ENCODE measurements around the gene RPH3AL. TPM values are rescaled to one million over a fixed set of nuclear protein-coding genes. Genes with fewer than 3 reads are reported as not detected.

RPH3AL gene
- total and polyA plus RNA-seq, 3 donors from 2014 or later, result 4.4 to 13.5 (median 6.5) TPM

DNA sequence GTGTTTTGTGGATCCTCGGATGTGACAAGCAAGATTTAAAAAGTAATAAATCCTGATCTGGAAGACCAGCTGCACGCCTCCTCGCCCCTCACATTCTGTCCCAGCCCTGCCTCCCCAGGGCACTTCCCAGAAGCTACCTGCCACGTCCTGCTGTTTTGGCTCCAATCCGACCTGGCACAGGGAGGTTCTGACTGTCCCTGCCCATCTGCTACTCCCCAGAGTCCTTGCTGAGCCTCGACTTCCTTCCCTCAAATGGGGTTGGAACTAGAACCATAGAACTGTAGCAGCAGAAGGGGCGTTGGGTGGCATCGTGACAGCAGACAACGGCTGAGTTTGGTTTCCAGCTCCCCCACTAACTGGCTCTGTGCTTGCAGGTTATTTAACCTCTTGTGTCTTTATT is 71.7 kb downstream of the RPH3AL start:
- intact Hi-C loops (cut with DNase I; ENCODE audit: low total_unique reads), result no loop called here
- no peak for TF ChIP-seq POLR2A (IDR thresholded peaks at IDR 0.05)
- TF ChIP-seq, protein P1, sequence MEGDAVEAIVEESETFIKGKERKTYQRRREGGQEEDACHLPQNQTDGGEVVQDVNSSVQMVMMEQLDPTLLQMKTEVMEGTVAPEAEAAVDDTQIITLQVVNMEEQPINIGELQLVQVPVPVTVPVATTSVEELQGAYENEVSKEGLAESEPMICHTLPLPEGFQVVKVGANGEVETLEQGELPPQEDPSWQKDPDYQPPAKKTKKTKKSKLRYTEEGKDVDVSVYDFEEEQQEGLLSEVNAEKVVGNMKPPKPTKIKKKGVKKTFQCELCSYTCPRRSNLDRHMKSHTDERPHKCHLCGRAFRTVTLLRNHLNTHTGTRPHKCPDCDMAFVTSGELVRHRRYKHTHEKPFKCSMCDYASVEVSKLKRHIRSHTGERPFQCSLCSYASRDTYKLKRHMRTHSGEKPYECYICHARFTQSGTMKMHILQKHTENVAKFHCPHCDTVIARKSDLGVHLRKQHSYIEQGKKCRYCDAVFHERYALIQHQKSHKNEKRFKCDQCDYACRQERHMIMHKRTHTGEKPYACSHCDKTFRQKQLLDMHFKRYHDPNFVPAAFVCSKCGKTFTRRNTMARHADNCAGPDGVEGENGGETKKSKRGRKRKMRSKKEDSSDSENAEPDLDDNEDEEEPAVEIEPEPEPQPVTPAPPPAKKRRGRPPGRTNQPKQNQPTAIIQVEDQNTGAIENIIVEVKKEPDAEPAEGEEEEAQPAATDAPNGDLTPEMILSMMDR (IDR thresholded peaks at IDR 0.05), result no peak
- WGBS, 2 donors, result 89 to 97% methylated on average over 9 of the region's 9 CpGs
- H3K4me1 ChIP-seq, result no peaks in the 10 kb centered on the region
- no peaks in the 10 kb centered on the region for H3K36me3 ChIP-seq (ENCODE audit: low read depth, missing control alignments)
- no peak for DNase-seq
- H3K4me3 ChIP-seq, result no peak overlapping the region
- no peak overlapping the region for H3K27ac ChIP-seq
- H3K27me3 ChIP-seq, result no peaks in the 10 kb centered on the region
- H3K9me3 ChIP-seq, result no peaks in the 10 kb centered on the region

DNA sequence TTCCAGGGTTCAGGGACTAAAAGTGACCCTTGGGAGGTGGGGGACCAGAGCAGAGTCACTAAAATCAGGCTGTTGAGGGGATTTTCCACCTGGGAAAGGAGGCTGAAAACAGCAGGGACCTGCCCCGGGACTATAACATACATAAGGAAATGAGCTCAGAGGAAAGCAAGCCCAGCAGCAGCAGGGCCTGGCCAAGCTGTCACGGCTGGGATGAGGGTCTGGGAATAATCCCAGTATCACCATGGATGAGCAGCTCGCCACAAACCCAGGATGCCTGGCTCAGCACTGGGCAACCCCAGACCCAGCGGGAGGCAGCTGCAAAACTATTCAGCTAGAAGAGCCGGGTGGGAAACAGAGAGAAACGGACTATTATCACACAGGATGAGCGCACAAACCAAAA is 72.4 kb downstream of the RPH3AL start:
- no peak for TF ChIP-seq POLR2A (IDR thresholded peaks at IDR 0.05)
- TF ChIP-seq, protein P1 (IDR thresholded peaks at IDR 0.05), result no peak
- 82 to 95% methylated on average over 7 of the region's 7 CpGs for WGBS, 2 donors
- Histone ChIP-seq H3K36me3 (ENCODE audit: low read depth, missing control alignments) (no peaks in the 10 kb centered on the region), H3K27me3 (no peaks in the 10 kb centered on the region), H3K9me3 (no peaks in the 10 kb centered on the region), H3K27ac (no peak overlapping the region), H3K4me1 (no peaks in the 10 kb centered on the region), H3K4me3 (no peak overlapping the region)
- no peak for DNase-seq
- intact Hi-C loops (cut with DNase I; ENCODE audit: low total_unique reads), result no loop called here

DNA sequence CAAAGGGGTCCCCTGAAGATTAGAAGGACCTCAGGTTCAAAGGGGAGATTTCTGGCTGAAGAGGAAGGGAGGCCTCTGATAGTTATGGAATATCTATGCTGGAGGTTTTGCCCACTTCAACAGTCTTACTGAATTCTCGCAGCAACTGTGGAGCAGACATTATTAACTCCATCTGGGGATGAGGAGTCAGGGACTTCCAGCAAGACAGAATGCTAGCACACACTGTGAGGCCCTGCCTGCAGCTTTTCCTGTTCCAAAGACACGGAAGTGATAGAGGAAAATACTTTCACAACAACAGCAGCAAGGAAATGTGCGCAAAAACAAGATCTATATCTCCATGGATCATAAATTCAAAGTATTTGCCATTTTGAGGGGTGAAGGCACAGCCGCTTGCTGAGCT is 72.8 kb downstream of the RPH3AL start:
- intact Hi-C loops (cut with DNase I; ENCODE audit: low total_unique reads), result no loop called here
- DNase-seq, result no peak
- TF ChIP-seq POLR2A (IDR thresholded peaks at IDR 0.05), result no peak
- TF ChIP-seq, protein P1 (IDR thresholded peaks at IDR 0.05), result no peak
- no peak overlapping the region for H3K4me3 ChIP-seq
- WGBS, 2 donors, result 64 to 86% methylated on average over 4 of the region's 4 CpGs
- no peaks in the 10 kb centered on the region for H3K9me3 ChIP-seq
- no peaks in the 10 kb centered on the region for H3K4me1 ChIP-seq
- no peak overlapping the region for H3K27ac ChIP-seq
- no peaks in the 10 kb centered on the region for H3K27me3 ChIP-seq
- H3K36me3 ChIP-seq (ENCODE audit: low read depth, missing control alignments), result no peaks in the 10 kb centered on the region

DNA sequence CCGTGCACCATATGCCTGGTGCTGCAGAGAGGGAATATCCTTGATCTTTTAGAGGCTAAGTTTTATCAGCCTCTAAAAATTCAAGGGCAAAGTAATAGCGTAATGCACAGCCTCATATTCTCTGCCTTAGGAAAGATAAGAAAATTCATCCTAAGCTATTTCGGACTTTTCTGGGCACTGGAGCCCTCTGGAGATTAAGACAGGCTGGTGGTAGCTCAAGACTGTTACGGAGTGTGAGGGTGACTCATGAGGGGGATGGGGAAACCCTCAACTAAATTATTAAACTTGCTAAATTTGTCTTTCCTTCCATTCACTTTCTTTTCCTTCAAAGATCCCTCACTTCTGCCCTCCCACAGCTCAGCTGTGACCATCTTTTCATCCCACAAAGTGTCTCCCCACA is 73.3 kb downstream of the RPH3AL start:
- WGBS, 2 donors, result 66 to 84% methylated on average over 4 of the region's 4 CpGs
- H3K9me3 ChIP-seq, result no peaks in the 10 kb centered on the region
- no peaks in the 10 kb centered on the region for H3K4me1 ChIP-seq

DNA sequence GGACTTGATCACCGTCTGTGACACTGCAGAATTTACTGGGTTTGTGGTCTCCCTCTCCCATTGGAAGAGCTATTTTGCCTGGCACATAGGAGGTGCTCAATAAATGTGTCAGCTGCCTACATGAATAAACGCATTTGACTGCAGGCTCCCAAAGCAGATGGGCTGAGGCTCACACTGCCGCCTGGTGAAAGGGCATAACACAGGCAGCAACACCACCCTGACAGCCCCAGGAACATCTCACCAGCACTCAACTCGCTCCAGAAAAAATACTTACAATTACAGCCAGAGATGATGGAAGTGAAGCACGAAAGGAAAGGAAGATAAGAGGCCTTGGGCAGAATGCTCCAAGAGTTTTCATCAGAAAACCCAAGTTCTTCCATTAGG is 73.9 kb downstream of the RPH3AL start:
- TF ChIP-seq, protein P1 (IDR thresholded peaks at IDR 0.05), result no peak
- TF ChIP-seq POLR2A (IDR thresholded peaks at IDR 0.05), result no peak
- Histone ChIP-seq H3K27ac (no peak overlapping the region), H3K9me3 (no peaks in the 10 kb centered on the region), H3K4me1 (no peaks in the 10 kb centered on the region), H3K36me3 (ENCODE audit: low read depth, missing control alignments) (no peaks in the 10 kb centered on the region), H3K4me3 (no peak overlapping the region), H3K27me3 (no peaks in the 10 kb centered on the region)
- 83 to 95% methylated on average over 5 of the region's 5 CpGs for WGBS, 2 donors
- intact Hi-C loops (cut with DNase I; ENCODE audit: low total_unique reads), result no loop called here
- no peak for DNase-seq

More for the DNA sequence above, 73.3 kb downstream of the RPH3AL start:
- intact Hi-C loops (cut with DNase I; ENCODE audit: low total_unique reads), result no loop called here
- Histone ChIP-seq H3K27ac (no peak overlapping the region), H3K4me3 (no peak overlapping the region), H3K36me3 (ENCODE audit: low read depth, missing control alignments) (no peaks in the 10 kb centered on the region), H3K27me3 (no peaks in the 10 kb centered on the region)
- no peak for DNase-seq
- TF ChIP-seq, protein P1 (IDR thresholded peaks at IDR 0.05), result no peak
- TF ChIP-seq POLR2A (IDR thresholded peaks at IDR 0.05), result no peak

Data from testis (tissue), 3 donors.